Activated T-helper 2 cell treated with anti-CD3 and anti-CD28 coated beads, Interferon-gamma antibody, Interleukin-2, Interleukin-4, amounts not matched to agents 10 μg/mL and 5 μg/mL and 100 μg/mL, durations not matched to agents 14 hours and 24 hours and 36 hours (primary cell): Measurements from ENCODE around the gene COBL. TPM values are rescaled to one million over a fixed set of nuclear protein-coding genes. Genes with fewer than 3 reads are reported as not detected.
A peak's percentile ranks its signal among the peaks of the same experiment; 100 is the strongest.

Experiments
- DNase-seq: peaks from one replicate; pipeline ENCODE4 v3.0.0; 2021; ENCODE audit warnings: low spot score
- H3K27ac Mint-ChIP-seq: one replicate; pipeline ENCODE4 v1.8.0; 2021; ENCODE audit warnings: mixed read lengths
- H3K27me3 Mint-ChIP-seq: one replicate; pipeline ENCODE4 v1.8.0; 2021; ENCODE audit warnings: low read depth, mixed read lengths
- H3K36me3 Mint-ChIP-seq: one replicate; pipeline ENCODE4 v1.8.0; 2021; ENCODE audit warnings: low read depth, mixed read lengths
- H3K4me1 Mint-ChIP-seq: one replicate; pipeline ENCODE4 v1.8.0; 2021; ENCODE audit warnings: low read depth, mixed read lengths
- H3K4me3 Mint-ChIP-seq: one replicate; pipeline ENCODE4 v1.8.0; 2021; ENCODE audit warnings: low read depth, mild to moderate bottlenecking, moderate library complexity, mixed read lengths
- H3K9me3 Mint-ChIP-seq: one replicate; pipeline ENCODE4 v1.8.0; 2021; ENCODE audit warnings: mixed read lengths
- intact Hi-C: fragments of 100-400 bp; cut with micrococcal nuclease; formaldehyde crosslinking; loops from one replicate; pipeline ENCODE4 v1.15.1; 2023
- total RNA-seq: library from RNA; stranded (reverse); gene quantifications from 2 replicates; pipeline ENCODE4 v1.2.3, GENCODE V29; 2022

The COBL gene
- total RNA-seq, 1 donor from 2014 or later = not detected

DNA sequence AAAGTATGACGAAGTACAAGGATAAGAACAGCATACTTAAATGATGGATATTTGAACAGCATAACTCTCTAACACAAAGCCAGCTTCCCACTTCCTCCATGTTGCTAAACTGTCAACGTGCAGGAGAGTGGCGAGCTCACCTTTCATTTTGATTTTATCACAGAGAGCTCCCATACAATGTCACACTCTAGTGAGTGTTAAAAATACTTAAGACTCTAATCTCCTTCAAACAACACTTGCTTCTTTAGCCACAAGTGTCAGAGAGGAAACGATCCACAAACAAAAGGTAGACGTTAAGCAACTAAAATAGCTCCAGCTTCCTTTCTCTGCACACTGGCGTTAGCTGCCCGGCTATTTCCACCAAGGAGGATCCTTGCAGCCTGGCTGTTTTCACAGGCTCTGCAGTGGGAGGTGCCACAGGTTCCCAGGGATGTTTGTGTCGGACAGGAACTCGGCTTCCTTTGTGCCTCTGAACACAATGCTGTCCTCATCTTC is 194.6 kb downstream of the COBL start:
- Mint-ChIP-seq H3K27ac (peak overlapping the region; percentile 74), H3K4me3 (peak overlapping the region; percentile 47), H3K36me3 (no peaks in the 10 kb centered on the region), H3K4me1 (peaks cover 33% of the 10 kb centered on the region), H3K27me3 (peaks cover 7% of the 10 kb centered on the region), H3K9me3 (no peaks in the 10 kb centered on the region)
- no peak for DNase-seq
- intact Hi-C loops = loop anchor here (2.0 to 10.0 kb wide), 6 partner anchors 330 to 977 kb away; no protein-coding TSS in a partner anchor

DNA sequence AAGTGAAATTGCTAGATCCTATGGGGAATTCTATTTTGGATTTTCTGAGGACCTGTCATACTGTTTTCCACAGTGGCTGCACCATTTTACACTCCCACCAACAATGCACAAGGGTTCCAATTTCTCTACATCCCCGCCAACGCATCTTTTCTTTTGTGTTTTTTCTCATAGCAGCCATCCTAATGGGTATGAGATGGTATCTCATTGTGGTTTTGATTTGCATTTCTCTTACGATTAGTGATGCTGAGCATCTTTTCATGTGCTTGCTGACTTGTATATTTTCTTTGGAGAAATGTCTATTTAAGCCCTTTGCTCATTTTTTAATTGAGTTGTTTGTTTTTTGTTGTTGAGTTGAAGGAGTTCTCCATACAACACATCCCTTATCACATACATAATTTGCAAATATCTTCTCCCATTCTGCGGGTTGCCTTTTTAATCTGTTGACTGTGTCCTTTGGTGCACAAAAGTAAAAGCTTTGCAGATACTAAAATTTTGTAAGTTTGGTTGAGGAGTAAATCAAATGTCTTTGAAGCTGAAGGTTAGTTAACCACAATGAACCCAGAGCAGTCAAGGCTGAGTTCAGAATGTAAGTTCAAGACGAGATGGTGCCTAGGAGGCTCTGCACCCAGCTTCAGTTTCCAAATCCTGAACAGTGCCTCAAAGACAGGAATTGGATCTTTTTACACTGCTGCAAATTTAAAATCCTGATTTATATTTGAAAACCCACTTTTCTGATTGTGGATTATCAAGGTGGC is 195.4 kb downstream of the COBL start:
- DNase-seq = no peak
- intact Hi-C loops = loop anchor here (5.0 to 10.0 kb wide), 5 partner anchors 329 to 976 kb away; no protein-coding TSS in a partner anchor
- Mint-ChIP-seq H3K27ac (peak overlapping the region; percentile 74), H3K4me3 (peak overlapping the region; percentile 47), H3K4me1 (peaks cover 33% of the 10 kb centered on the region), H3K27me3 (peaks cover 8% of the 10 kb centered on the region), H3K9me3 (peaks cover under 1% of the 10 kb centered on the region), H3K36me3 (no peaks in the 10 kb centered on the region)

DNA sequence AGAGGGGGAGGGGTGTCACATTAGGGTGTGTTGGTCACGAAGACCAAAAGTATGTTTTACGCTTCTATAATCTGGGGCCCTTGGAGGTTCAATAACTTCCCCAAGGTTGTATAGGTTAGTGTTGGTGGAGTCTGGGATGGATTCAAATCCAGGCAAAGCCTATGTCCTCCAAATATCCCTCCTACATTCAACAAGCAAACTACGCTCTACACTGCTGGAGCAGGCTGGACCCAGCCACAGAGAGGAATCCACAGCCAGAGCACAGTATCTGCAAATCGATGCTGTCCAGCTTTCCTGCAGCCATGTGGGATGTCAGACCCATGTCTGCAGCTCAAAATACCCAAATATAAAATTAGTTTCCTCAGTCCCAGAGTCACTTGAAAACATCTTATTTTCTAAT is 198.0 kb downstream of the COBL start:
- peaks cover 24% of the 10 kb centered on the region for H3K27me3 Mint-ChIP-seq
- intact Hi-C loops = no loop called here
- H3K36me3 Mint-ChIP-seq = no peaks in the 10 kb centered on the region
- H3K9me3 Mint-ChIP-seq = peaks cover 9% of the 10 kb centered on the region
- H3K4me3 Mint-ChIP-seq = no peak overlapping the region
- peaks cover 29% of the 10 kb centered on the region for H3K4me1 Mint-ChIP-seq
- DNase-seq = no peak
- no peak overlapping the region for H3K27ac Mint-ChIP-seq

DNA sequence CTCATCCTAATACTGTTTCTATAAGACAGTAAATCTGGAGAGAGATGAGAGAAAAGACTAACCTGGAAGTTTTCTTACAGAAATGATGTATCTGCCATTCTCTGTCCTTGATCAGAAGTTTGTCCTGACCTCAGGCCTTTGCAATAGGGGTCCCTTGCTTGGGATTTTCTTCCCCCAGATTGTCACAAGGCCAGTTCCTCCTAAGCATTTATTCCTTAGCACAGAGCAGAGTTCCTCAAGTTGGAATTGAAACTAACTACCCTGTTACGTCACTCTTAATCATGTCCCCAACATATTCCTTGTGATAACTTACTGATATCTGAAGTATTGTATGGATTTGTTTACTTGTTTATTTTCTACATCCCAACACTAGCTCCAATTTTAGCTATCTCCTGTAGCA is 202.1 kb downstream of the COBL start:
- no peaks in the 10 kb centered on the region for H3K36me3 Mint-ChIP-seq

DNA sequence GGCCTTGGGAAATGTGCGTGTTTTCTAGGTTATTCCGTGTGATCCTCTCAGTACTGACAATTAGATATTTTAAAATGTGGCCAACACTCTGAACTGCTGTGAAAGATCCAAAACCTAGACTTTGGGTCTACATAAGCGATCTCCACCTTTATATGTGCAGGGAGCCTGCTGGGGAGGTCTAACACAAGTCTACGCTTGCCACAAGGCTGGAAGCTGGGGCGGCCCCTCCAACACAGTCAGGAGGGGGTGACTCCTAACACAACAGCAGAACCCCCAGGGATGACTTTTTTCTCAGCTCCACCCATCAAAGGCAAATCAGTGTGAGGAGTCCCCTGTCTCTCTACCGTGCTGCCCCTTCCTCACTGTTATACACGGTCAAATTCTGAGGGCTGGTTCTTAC is 202.6 kb downstream of the COBL start:
- intact Hi-C loops = no loop called here
- H3K27ac Mint-ChIP-seq = no peak overlapping the region
- H3K4me3 Mint-ChIP-seq = no peak overlapping the region
- peaks cover 9% of the 10 kb centered on the region for H3K9me3 Mint-ChIP-seq
- no peaks in the 10 kb centered on the region for H3K36me3 Mint-ChIP-seq
- no peaks in the 10 kb centered on the region for H3K4me1 Mint-ChIP-seq
- peaks cover 31% of the 10 kb centered on the region for H3K27me3 Mint-ChIP-seq
- DNase-seq = no peak

More for the DNA sequence above, 202.1 kb downstream of the COBL start:
- Mint-ChIP-seq H3K27me3 (peaks cover 31% of the 10 kb centered on the region), H3K27ac (no peak overlapping the region), H3K4me1 (no peaks in the 10 kb centered on the region), H3K9me3 (peaks cover 9% of the 10 kb centered on the region), H3K4me3 (no peak overlapping the region)
- DNase-seq = no peak
- intact Hi-C loops = no loop called here

DNA sequence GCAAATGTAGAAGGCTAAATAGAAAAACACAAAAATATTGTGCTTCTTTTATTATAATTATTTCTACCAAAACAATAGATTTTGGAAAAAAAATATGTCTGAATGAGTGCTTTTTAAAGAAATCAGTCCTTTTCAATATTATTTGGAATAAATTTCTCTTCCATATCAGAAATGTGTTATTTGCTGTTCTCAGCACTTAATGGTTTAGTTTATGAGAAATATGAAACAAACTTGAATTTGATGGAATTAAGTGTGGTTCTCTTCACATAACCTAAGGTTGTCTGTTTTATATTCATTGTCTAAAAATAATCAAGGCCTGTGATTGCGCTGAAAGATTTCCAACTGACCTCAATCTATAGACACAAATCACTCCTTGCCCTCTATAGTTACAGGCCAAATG is 203.0 kb downstream of the COBL start:
- H3K36me3 Mint-ChIP-seq = no peaks in the 10 kb centered on the region
- peaks cover 31% of the 10 kb centered on the region for H3K27me3 Mint-ChIP-seq
- DNase-seq = no peak
- H3K9me3 Mint-ChIP-seq = peaks cover 9% of the 10 kb centered on the region
- no peak overlapping the region for H3K4me3 Mint-ChIP-seq
- H3K27ac Mint-ChIP-seq = no peak overlapping the region
- intact Hi-C loops = no loop called here
- no peaks in the 10 kb centered on the region for H3K4me1 Mint-ChIP-seq

DNA sequence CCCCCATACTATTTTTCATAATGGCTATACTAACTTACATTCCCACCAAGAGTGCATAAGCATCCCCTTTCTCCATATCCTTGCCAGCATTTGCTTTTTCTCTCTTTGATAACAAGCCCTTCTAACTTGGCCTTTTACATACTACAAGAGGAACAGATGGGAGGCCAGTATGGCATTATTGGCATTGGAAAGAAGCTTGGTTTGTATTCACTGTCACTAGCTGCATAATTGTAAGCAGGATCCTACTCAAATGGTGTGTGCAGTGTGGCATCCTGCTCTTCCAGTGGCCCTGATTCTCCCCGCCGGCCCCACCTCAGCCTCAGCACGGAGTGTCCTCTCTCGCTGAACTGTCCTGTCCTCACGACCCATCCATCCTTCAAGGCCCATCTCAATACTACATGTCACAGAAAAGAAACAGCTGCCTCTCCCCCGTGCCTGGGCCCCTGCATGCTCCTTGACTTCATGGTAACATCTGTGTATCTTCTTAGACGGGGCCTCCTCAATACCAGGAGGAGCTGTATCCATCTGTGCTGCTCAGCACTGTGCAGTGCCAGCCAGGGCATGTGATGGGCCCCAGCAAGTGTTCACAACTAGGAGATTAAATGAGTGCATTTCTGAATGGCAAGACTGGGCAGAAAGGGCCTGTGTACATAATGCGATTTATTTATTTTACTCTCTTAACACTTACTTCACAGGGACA is 205.2 kb downstream of the COBL start:
- Mint-ChIP-seq H3K36me3 (no peaks in the 10 kb centered on the region), H3K4me3 (no peak overlapping the region), H3K27me3 (peaks cover 24% of the 10 kb centered on the region), H3K9me3 (peaks cover 9% of the 10 kb centered on the region), H3K4me1 (no peaks in the 10 kb centered on the region), H3K27ac (no peak overlapping the region)
- no peak for DNase-seq
- intact Hi-C loops = no loop called here

DNA sequence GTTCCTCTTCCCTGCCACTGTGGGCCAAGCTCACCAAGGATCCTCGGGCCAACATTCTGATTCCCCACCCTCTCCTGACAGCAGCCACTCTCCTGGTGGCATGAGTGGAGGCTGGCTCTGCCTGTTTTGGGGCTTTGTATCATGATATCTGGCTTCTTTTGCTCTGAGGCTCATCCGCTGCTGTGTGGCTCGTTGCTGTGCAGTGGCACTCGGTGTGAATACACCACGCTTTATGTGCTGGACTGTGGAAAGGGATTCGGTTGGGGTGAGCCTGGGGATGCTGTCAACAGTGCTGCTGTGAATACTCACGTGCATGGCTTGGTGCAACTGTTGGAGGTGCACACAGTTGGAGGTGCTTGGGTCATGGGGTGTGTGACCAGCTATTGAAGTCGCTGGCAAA is 208.5 kb downstream of the COBL start:
- Mint-ChIP-seq H3K27ac (no peak overlapping the region), H3K36me3 (no peaks in the 10 kb centered on the region), H3K9me3 (no peaks in the 10 kb centered on the region), H3K4me1 (no peaks in the 10 kb centered on the region), H3K4me3 (no peak overlapping the region), H3K27me3 (peaks cover 9% of the 10 kb centered on the region)
- intact Hi-C loops = no loop called here
- no peak for DNase-seq

DNA sequence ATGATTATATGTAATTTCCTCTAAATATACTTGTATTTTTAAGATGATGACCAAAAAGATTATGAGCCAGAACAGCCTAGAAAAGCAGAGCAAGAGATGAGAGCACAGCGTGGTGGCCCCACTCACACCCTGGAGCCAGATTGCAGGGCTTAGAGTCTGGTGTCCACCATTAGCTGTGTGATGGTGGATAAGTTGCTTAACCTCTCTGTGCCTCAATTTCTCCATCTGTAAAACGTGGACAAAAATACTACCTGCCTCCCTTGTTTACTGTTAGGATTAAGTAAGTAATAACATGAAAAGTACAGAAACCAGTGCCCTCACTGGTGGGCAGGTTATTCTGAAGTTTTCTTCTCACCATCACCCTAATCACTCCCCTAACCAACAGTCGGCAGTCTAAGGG is 212.3 kb downstream of the COBL start:
- Mint-ChIP-seq H3K27ac (no peak overlapping the region), H3K36me3 (no peaks in the 10 kb centered on the region), H3K27me3 (peaks cover 10% of the 10 kb centered on the region), H3K4me3 (no peak overlapping the region), H3K9me3 (no peaks in the 10 kb centered on the region), H3K4me1 (no peaks in the 10 kb centered on the region)
- intact Hi-C loops = no loop called here
- no peak for DNase-seq

DNA sequence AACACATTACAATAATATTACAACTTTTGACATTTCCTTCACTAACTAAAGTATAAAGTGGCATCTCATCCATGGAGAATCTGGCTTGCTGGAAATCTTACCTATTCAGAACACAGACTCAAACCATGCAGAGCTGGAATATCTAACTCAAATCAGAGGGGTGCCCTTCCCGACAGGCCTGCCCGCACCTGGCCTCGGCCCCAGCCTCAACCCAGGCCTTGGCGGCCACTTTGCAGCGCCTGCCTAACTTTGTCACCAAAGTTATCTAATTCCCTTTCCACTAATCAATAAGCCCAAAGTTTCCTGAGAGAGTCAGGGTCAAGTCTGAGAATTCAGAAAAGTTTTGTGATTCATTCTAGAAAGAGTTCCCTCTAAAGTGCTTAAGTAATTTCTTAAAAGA is 212.9 kb downstream of the COBL start:
- H3K4me3 Mint-ChIP-seq = no peak overlapping the region
- H3K27ac Mint-ChIP-seq = no peak overlapping the region
- peaks cover 13% of the 10 kb centered on the region for H3K27me3 Mint-ChIP-seq
- no peaks in the 10 kb centered on the region for H3K36me3 Mint-ChIP-seq
- H3K4me1 Mint-ChIP-seq = no peaks in the 10 kb centered on the region
- DNase-seq = no peak
- intact Hi-C loops = no loop called here
- H3K9me3 Mint-ChIP-seq = peaks cover 2% of the 10 kb centered on the region

DNA sequence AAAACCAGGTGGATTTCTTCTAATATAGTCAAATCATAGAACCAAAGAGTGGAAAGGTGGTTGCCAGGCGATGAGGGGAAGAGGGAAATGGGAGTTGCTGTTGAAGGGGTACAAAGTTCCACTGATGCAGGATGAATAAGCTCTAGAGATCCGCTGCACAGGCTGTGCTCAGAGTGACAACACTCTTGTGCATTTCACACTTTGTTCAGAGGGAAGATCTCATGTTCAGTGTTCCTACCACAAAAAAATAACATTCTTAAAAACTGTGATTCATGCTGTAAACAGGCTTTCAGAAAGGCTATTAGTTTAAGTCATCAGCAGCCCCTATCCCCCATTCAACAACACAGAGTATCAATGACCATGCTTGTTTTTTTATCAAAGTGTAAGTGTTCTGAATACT is 213.8 kb downstream of the COBL start:
- no peaks in the 10 kb centered on the region for H3K4me1 Mint-ChIP-seq
- no peak overlapping the region for H3K4me3 Mint-ChIP-seq
- no peak for DNase-seq
- no peak overlapping the region for H3K27ac Mint-ChIP-seq
- no peaks in the 10 kb centered on the region for H3K36me3 Mint-ChIP-seq
- intact Hi-C loops = no loop called here
- peaks cover 16% of the 10 kb centered on the region for H3K27me3 Mint-ChIP-seq
- H3K9me3 Mint-ChIP-seq = peaks cover 10% of the 10 kb centered on the region

DNA sequence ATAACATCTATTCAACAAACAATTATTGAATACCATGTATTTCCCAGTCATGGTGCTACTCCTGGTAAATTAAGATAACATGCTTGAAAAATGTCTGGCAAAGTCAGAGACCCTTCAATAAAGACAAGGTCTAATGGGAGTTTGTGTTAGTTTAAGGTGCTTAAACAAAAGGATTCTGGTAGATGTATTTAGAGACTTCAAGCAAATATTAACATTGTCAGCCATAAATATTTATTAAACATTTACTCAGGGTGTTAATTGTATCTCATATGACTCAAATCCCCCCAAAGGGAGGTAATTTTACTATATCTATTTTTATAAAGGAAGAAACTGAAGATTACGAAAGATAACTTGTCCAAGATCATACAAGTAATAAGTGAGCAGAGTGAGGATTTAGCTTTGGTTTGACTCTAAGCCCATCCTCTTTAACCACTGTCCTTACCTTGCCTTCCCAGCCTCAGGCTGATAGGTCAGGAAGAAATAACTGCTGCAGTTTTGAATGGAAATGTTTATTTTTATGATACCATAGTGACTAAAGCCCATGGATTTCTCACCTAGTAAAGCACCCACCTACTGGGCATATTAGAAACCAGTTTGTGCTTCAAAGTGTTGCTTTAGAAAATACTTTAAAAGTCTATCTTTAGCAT is 215.4 kb downstream of the COBL start:
- no peak overlapping the region for H3K27ac Mint-ChIP-seq
- intact Hi-C loops = no loop called here
- peaks cover 15% of the 10 kb centered on the region for H3K9me3 Mint-ChIP-seq
- no peaks in the 10 kb centered on the region for H3K36me3 Mint-ChIP-seq
- no peak overlapping the region for H3K4me3 Mint-ChIP-seq
- H3K4me1 Mint-ChIP-seq = no peaks in the 10 kb centered on the region
- DNase-seq = no peak
- H3K27me3 Mint-ChIP-seq = peaks cover 16% of the 10 kb centered on the region

DNA sequence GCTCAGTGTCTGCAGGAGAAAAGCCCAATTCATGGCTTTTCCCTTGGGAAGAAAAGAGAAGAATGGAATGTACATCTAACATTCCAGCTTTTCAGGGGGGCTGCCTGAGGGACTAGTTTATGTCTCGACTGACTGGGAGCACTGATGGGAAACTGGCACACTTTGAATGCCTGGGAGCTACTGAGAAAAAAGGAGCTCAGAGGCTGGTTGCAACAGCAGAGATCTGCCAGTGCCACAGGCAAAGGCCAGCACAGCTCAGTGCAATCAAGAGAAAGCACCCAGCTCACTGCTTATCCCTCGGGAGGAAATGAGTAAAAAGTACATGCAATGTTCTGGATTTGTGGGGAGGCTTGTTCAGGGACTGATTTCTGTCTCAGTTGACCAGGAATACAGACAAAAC is 226.2 kb downstream of the COBL start:
- Mint-ChIP-seq H3K36me3 (no peaks in the 10 kb centered on the region), H3K27me3 (peaks cover 11% of the 10 kb centered on the region), H3K27ac (no peak overlapping the region), H3K9me3 (peaks cover 18% of the 10 kb centered on the region), H3K4me3 (no peak overlapping the region), H3K4me1 (no peaks in the 10 kb centered on the region)
- no peak for DNase-seq
- intact Hi-C loops = no loop called here
